GM23338 (cell line): ENCODE results near the gene LBHD1. TPM values are rescaled to one million over a fixed set of nuclear protein-coding genes. Genes with fewer than 3 reads are reported as not detected.

Experiments used
- ATAC-seq: fragments of 200-7000 bp; cut with Tn5 transposase; 3 replicates; pipeline ENCODE4 v1.9.1; 2020
- DNase-seq: peaks from one replicate; pipeline ENCODE4 v3.0.0-alpha.2; 2015; ENCODE audit warnings: low spot score
- H2AFZ ChIP-seq: fragments of 200-600 bp; sonication (generic); 2 replicates; pipeline ENCODE4 v1.8.0; 2016; ENCODE audit warnings: antibody characterized with exemption, mild to moderate bottlenecking, moderate library complexity
- H3F3A ChIP-seq: fragments of 200-600 bp; sonication (generic); replicated peaks from 2 replicates; pipeline ENCODE4 v1.8.0; 2017; ENCODE audit warnings: antibody characterized with exemption, mixed run types, low read depth
- H3K27ac ChIP-seq: fragments of 200-600 bp; sonication (generic); 2 replicates; pipeline ENCODE4 v1.6.1; 2016; ENCODE audit warnings: low read depth
- H3K27me3 ChIP-seq: fragments of 200-600 bp; sonication (generic); 2 replicates; pipeline ENCODE4 v1.8.0; 2016; ENCODE audit warnings: mild to moderate bottlenecking, mixed run types, moderate library complexity; ENCODE audit not compliant: insufficient read depth
- H3K36me3 ChIP-seq: fragments of 200-600 bp; sonication (generic); 2 replicates; pipeline ENCODE4 v1.8.0; 2016; ENCODE audit warnings: mild to moderate bottlenecking; ENCODE audit not compliant: insufficient read depth
- H3K4me1 ChIP-seq: fragments of 200-600 bp; sonication (generic); 2 replicates; pipeline ENCODE4 v1.8.0; 2016; ENCODE audit warnings: mild to moderate bottlenecking, moderate library complexity; ENCODE audit not compliant: insufficient read depth
- H3K4me2 ChIP-seq: fragments of 200-600 bp; sonication (generic); 2 replicates; pipeline ENCODE4 v1.7.1; 2017; ENCODE audit warnings: mixed run types
- H3K4me3 ChIP-seq: fragments of 200-600 bp; sonication (generic); 2 replicates; pipeline ENCODE4 v1.6.1; 2016; ENCODE audit warnings: mixed run types
- H3K79me2 ChIP-seq: fragments of 200-600 bp; sonication (generic); replicated peaks from 2 replicates; pipeline ENCODE4 v1.8.0; 2017; ENCODE audit warnings: mild to moderate bottlenecking; ENCODE audit not compliant: insufficient read depth
- H3K9me2 ChIP-seq: fragments of 200-600 bp; sonication (generic); 2 replicates; pipeline ENCODE4 v1.8.0; 2017; ENCODE audit not compliant: insufficient read depth
- H4K20me1 ChIP-seq: fragments of 200-600 bp; sonication (generic); replicated peaks from 2 replicates; pipeline ENCODE4 v1.8.0; 2017; ENCODE audit warnings: mild to moderate bottlenecking; ENCODE audit not compliant: insufficient read depth
- H3K27ac Mint-ChIP-seq: 2 replicates; pipeline ENCODE4 v1.8.0; 2020; ENCODE audit warnings: inconsistent platforms, mild to moderate bottlenecking, moderate library complexity, mixed read lengths
- H3K27me3 Mint-ChIP-seq: 3 replicates; pipeline ENCODE4 v1.8.0; 2022; ENCODE audit warnings: low read depth, mild to moderate bottlenecking, moderate library complexity, mixed read lengths, inconsistent platforms; ENCODE audit not compliant: insufficient read depth, poor library complexity
- H3K36me3 Mint-ChIP-seq: 3 replicates; pipeline ENCODE4 v1.8.0; 2021; ENCODE audit warnings: low read depth, mild to moderate bottlenecking, inconsistent platforms, moderate library complexity, mixed read lengths
- H3K4me1 Mint-ChIP-seq: 3 replicates; pipeline ENCODE4 v1.8.0; 2020; ENCODE audit warnings: mild to moderate bottlenecking, inconsistent platforms, mixed read lengths
- H3K4me3 Mint-ChIP-seq: 3 replicates; pipeline ENCODE4 v1.8.0; 2021; ENCODE audit warnings: moderate library complexity, mild to moderate bottlenecking, inconsistent platforms, mixed read lengths
- H3K9me3 Mint-ChIP-seq: 3 replicates; pipeline ENCODE4 v1.8.0; 2020; ENCODE audit warnings: moderate library complexity, mild to moderate bottlenecking, inconsistent platforms, mixed read lengths
- CREB1 ChIP-seq: fragments of 250-450 bp; sonication (Bioruptor Pico); IDR thresholded peaks from 2 replicates; pipeline ENCODE4 v1.5.0; 2020; ENCODE audit warnings: low read depth, mild to moderate bottlenecking, moderate library complexity
- CTCF ChIP-seq, 2 experiments: fragments of 200-600 bp in 1 of 2; sonication (generic) in 1 of 2; conservative IDR thresholded peaks; 2 replicates each; pipeline versions ENCODE4 v1.5.1 to v1.6.1; 2016 to 2017; ENCODE audit warnings: antibody characterized with exemption in 2 of 2, low read depth in 2 of 2, mild to moderate bottlenecking in 2 of 2, moderate library complexity in 1 of 2
- EZH2 ChIP-seq: fragments of 200-600 bp; sonication (generic); IDR thresholded peaks from one replicate; pipeline ENCODE4 v1.8.0; 2017; ENCODE audit warnings: antibody characterized with exemption, mild to moderate bottlenecking, low read depth; ENCODE audit not compliant: unreplicated experiment
- EZH2phosphoT487 ChIP-seq: fragments of 200-600 bp; sonication (generic); IDR thresholded peaks from one replicate; pipeline ENCODE4 v1.8.1; 2018; ENCODE audit warnings: antibody characterized with exemption; ENCODE audit not compliant: unreplicated experiment
- JUNB ChIP-seq: IDR thresholded peaks from one replicate; pipeline ENCODE4 v1.6.1; 2016; ENCODE audit warnings: antibody characterized with exemption; ENCODE audit not compliant: unreplicated experiment
- NANOG ChIP-seq: IDR thresholded peaks from 2 replicates; pipeline ENCODE4 v1.6.1; 2016; ENCODE audit warnings: antibody characterized with exemption, borderline replicate concordance
- STAT1 ChIP-seq: IDR thresholded peaks from one replicate; pipeline ENCODE4 v1.6.1; 2016; ENCODE audit warnings: antibody characterized with exemption; ENCODE audit not compliant: unreplicated experiment
- ZNF114 ChIP-seq: fragments of 250-450 bp; sonication (Bioruptor Pico); IDR thresholded peaks from 2 replicates; pipeline ENCODE4 v1.5.0; 2020; ENCODE audit warnings: mild to moderate bottlenecking, moderate library complexity
- ZNF331 ChIP-seq: fragments of 250-450 bp; sonication (Bioruptor Pico); IDR thresholded peaks from 2 replicates; pipeline ENCODE4 v1.5.0; 2020; ENCODE audit warnings: low read depth, mild to moderate bottlenecking, moderate library complexity
- ZNF462 ChIP-seq: fragments of 250-450 bp; sonication (Bioruptor Pico); IDR thresholded peaks from 2 replicates; pipeline ENCODE4 v1.5.0; 2020; ENCODE audit warnings: mild to moderate bottlenecking, moderate library complexity
- polyA plus RNA-seq: library from polyadenylated mRNA; unstranded; fragments of >200 nt; fragmentation: Nextera tagmentation; extraction: Ambion mirVana; gene quantifications from 2 replicates; pipeline ENCODE4 v1.2.1, GENCODE V29; 2016
- total RNA-seq: library from RNA; depleted of rRNA; stranded (reverse); fragments of >200 nt; shearing (Covaris generic); gene quantifications from 2 replicates; pipeline ENCODE4 v1.2.3, GENCODE V29; 2014

LBHD1 gene
- total and polyA plus RNA-seq, 2 experiments from 2014 or later, result 2.8 to 2.9 TPM

DNA sequence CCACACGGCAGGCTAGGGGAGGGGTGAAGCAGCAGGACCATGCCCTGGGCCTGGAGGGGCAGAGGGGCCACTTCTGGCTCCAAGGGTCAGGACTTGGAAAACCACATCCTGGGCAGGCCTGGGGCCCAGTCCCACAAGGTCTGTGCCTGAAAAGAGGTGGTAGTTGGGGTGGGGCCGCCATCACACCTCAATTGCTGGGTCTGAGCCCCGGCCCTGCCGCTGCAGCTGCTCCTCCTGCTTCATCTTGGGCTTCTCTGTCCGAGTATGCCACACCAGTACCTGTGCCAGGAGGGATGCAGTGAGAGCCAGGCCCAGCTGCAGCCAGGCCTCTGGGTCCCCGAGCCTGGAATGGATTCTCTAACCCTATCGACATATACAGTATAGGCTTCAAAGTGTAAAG is 56.5 kb downstream of the LBHD1 start:
- no peak for TF ChIP-seq STAT1
- no peak for TF ChIP-seq NANOG
- TF ChIP-seq CTCF (conservative IDR thresholded peaks at IDR 0.05; ENCODE audit: low read depth in 2 of 2), result no peak
- TF ChIP-seq CREB1 (CRISPR knock-in tag), result no peak
- no peak for TF ChIP-seq EZH2
- TF ChIP-seq ZNF331 (CRISPR knock-in tag), result no peak
- TF ChIP-seq JUNB, result no peak
- no peak for TF ChIP-seq EZH2phosphoT487
- H3K4me2 ChIP-seq, result no peak overlapping the region
- H3K27me3 ChIP-seq, result peaks cover 11% of the 10 kb centered on the region; the same call in 1 of the 2 replicates
- H3K27ac ChIP-seq, result no peak overlapping the region
- H3K36me3 ChIP-seq, result no peaks in the 10 kb centered on the region
- no peak overlapping the region for H3K4me3 ChIP-seq
- H3K4me1 Mint-ChIP-seq, result peaks cover 30% of the 10 kb centered on the region
- H3K9me2 ChIP-seq, result no peaks in the 10 kb centered on the region
- 0 out of 2 replicates have a peak, but pooled peaks cover 4% of the 10 kb centered on the region for H3K79me2 ChIP-seq
- H3K27ac Mint-ChIP-seq, result no peak overlapping the region
- H3K27me3 Mint-ChIP-seq, result peaks cover 17% of the 10 kb centered on the region
- no peaks in the 10 kb centered on the region for H4K20me1 ChIP-seq
- DNase-seq, result no peak
- peaks cover 12% of the 10 kb centered on the region; the same call in 1 of the 2 replicates for H3K4me1 ChIP-seq
- ATAC-seq, result no peak
- no peak overlapping the region for H3K4me3 Mint-ChIP-seq
- no peak overlapping the region for H2AFZ ChIP-seq
- H3K9me3 Mint-ChIP-seq, result peaks cover 4% of the 10 kb centered on the region; the same call in 2 of the 3 replicates
- H3K36me3 Mint-ChIP-seq, result peaks cover 14% of the 10 kb centered on the region
- H3F3A ChIP-seq, result peaks cover 20% of the 10 kb centered on the region; the same call in 1 of the 2 replicates

GRCh38 chr11:62614275-62614674 is 57.8 kb downstream of the LBHD1 start:
- H3K4me2 ChIP-seq, result no peak overlapping the region
- Mint-ChIP-seq H3K4me3 (no peak overlapping the region; the same call in 2 of the 3 replicates), H3K27me3 (peaks cover 25% of the 10 kb centered on the region), H3K4me1 (peaks cover 32% of the 10 kb centered on the region), H3K9me3 (peaks cover 4% of the 10 kb centered on the region; the same call in 2 of the 3 replicates), H3K27ac (peak overlapping the region; percentile 81), H3K36me3 (peaks cover 16% of the 10 kb centered on the region)
- DNase-seq, result no peak
- peaks cover 16% of the 10 kb centered on the region; the same call in 1 of the 2 replicates for H3F3A ChIP-seq
- H3K9me2 ChIP-seq, result no peaks in the 10 kb centered on the region
- no peaks in the 10 kb centered on the region for H3K36me3 ChIP-seq
- H3K79me2 ChIP-seq, result no peaks in the 10 kb centered on the region
- H4K20me1 ChIP-seq, result no peaks in the 10 kb centered on the region
- no peak overlapping the region; the same call in 1 of the 2 replicates for H3K27ac ChIP-seq
- no peak overlapping the region for H3K4me3 ChIP-seq
- no peak for ATAC-seq
- H3K27me3 ChIP-seq, result peaks cover 11% of the 10 kb centered on the region; the same call in 1 of the 2 replicates
- no peak overlapping the region for H2AFZ ChIP-seq
- peaks cover 8% of the 10 kb centered on the region; the same call in 1 of the 2 replicates for H3K4me1 ChIP-seq
- TF ChIP-seq EZH2, result no peak
- TF ChIP-seq ZNF462 (CRISPR knock-in tag), result no peak
- no peak for TF ChIP-seq NANOG
- no peak for TF ChIP-seq CREB1 (CRISPR knock-in tag)
- no peak for TF ChIP-seq CTCF (conservative IDR thresholded peaks at IDR 0.05; ENCODE audit: low read depth in 2 of 2)
- TF ChIP-seq JUNB, result no peak
- no peak for TF ChIP-seq STAT1
- no peak for TF ChIP-seq ZNF114
